ENCODE data around the gene LHFPL4.
"Not testable (repeated sequence)": the region's sequence is repeated elsewhere in the genome, so short reads cannot be mapped to it uniquely, and the experiment has no call there.

LHFPL4 gene

GRCh38 chr3:9560056-9560455 lies 6.4 kb upstream of the LHFPL4 start:
- not testable (repeated sequence) for DNase-seq (ENCODE audit: low spot score in 2 of 2); H3K36me3 Mint-ChIP-seq; H3K4me1 Mint-ChIP-seq; H3K27ac Mint-ChIP-seq; ATAC-seq; H3K9me3 Mint-ChIP-seq; H3K4me3 Mint-ChIP-seq

- Mint-ChIP-seq H3K36me3 (no peaks in the 10 kb centered on the region), H3K4me1 (peaks cover 15% of the 10 kb centered on the region), H3K27ac (no peak overlapping the region), H3K4me3 (no peak overlapping the region), H3K9me3 (no peaks in the 10 kb centered on the region)
- ATAC-seq: no peak
- DNase-seq (ENCODE audit: low spot score in 2 of 2): no peak
Observed at GRCh38 chr3:9553948-9554513, 409 bp upstream of the LHFPL4 start.

- H3K27ac Mint-ChIP-seq: no peak overlapping the region
- peaks cover 15% of the 10 kb centered on the region for H3K4me1 Mint-ChIP-seq
- DNase-seq (ENCODE audit: low spot score in 2 of 2) (peak in 1 of 2 donors; percentile 4), ATAC-seq (no peak)
- no peaks in the 10 kb centered on the region for H3K36me3 Mint-ChIP-seq
- no peaks in the 10 kb centered on the region for H3K9me3 Mint-ChIP-seq
- H3K4me3 Mint-ChIP-seq: no peak overlapping the region
Observed at GRCh38 chr3:9552252-9552999, 1.2 kb downstream of the LHFPL4 start.

- H3K4me1 Mint-ChIP-seq: peaks cover 15% of the 10 kb centered on the region
- DNase-seq (ENCODE audit: low spot score in 2 of 2) (no peak), ATAC-seq (no peak)
- no peaks in the 10 kb centered on the region for H3K36me3 Mint-ChIP-seq
- H3K4me3 Mint-ChIP-seq: no peak overlapping the region
- H3K27ac Mint-ChIP-seq: no peak overlapping the region
- no peaks in the 10 kb centered on the region for H3K9me3 Mint-ChIP-seq
Observed at GRCh38 chr3:9550999-9551398, 2.6 kb downstream of the LHFPL4 start.

- Mint-ChIP-seq H3K4me1 (peaks cover 15% of the 10 kb centered on the region), H3K9me3 (no peaks in the 10 kb centered on the region), H3K36me3 (no peaks in the 10 kb centered on the region)
Observed at GRCh38 chr3:9549600-9549999, 4.0 kb downstream of the LHFPL4 start.

GRCh38 chr3:9548991-9549390 lies 4.6 kb downstream of the LHFPL4 start:
- Mint-ChIP-seq H3K4me1 (peaks cover 15% of the 10 kb centered on the region), H3K4me3 (no peak overlapping the region), H3K27ac (no peak overlapping the region), H3K36me3 (no peaks in the 10 kb centered on the region), H3K9me3 (no peaks in the 10 kb centered on the region)
- DNase-seq (ENCODE audit: low spot score in 2 of 2) (no peak), ATAC-seq (no peak)

More at GRCh38 chr3:9549600-9549999, 4.0 kb downstream of the LHFPL4 start:
- no peak overlapping the region for H3K4me3 Mint-ChIP-seq
- no peak for DNase-seq (ENCODE audit: low spot score in 2 of 2)
- ATAC-seq: no peak
- no peak overlapping the region for H3K27ac Mint-ChIP-seq

GRCh38 chr3:9542182-9542581 lies 11.4 kb downstream of the LHFPL4 start:
- no peak overlapping the region for H3K4me3 Mint-ChIP-seq
- no peak overlapping the region for H3K27ac Mint-ChIP-seq
- no peaks in the 10 kb centered on the region for H3K4me1 Mint-ChIP-seq
- no peaks in the 10 kb centered on the region for H3K36me3 Mint-ChIP-seq
- DNase-seq (ENCODE audit: low spot score in 2 of 2): no peak
- no peaks in the 10 kb centered on the region for H3K9me3 Mint-ChIP-seq
- ATAC-seq: no peak

GRCh38 chr3:9536212-9536611 lies 17.4 kb downstream of the LHFPL4 start:
- H3K4me3 Mint-ChIP-seq: no peak overlapping the region
- H3K36me3 Mint-ChIP-seq: no peaks in the 10 kb centered on the region
- H3K4me1 Mint-ChIP-seq: no peaks in the 10 kb centered on the region

GRCh38 chr3:9534429-9534828 lies 19.2 kb downstream of the LHFPL4 start:
- no peak for ATAC-seq
- H3K27ac Mint-ChIP-seq: no peak overlapping the region
- no peaks in the 10 kb centered on the region for H3K9me3 Mint-ChIP-seq
- H3K4me1 Mint-ChIP-seq: no peaks in the 10 kb centered on the region
- no peak for DNase-seq (ENCODE audit: low spot score in 2 of 2)
- H3K36me3 Mint-ChIP-seq: no peaks in the 10 kb centered on the region
- no peak overlapping the region for H3K4me3 Mint-ChIP-seq

More at GRCh38 chr3:9536212-9536611, 17.4 kb downstream of the LHFPL4 start:
- DNase-seq (ENCODE audit: low spot score in 2 of 2): no peak
- ATAC-seq: no peak
- Mint-ChIP-seq H3K9me3 (no peaks in the 10 kb centered on the region), H3K27ac (no peak overlapping the region)

- no peaks in the 10 kb centered on the region for H3K36me3 Mint-ChIP-seq
- H3K27ac Mint-ChIP-seq: no peak overlapping the region
- no peaks in the 10 kb centered on the region for H3K4me1 Mint-ChIP-seq
- H3K4me3 Mint-ChIP-seq: no peak overlapping the region
- H3K9me3 Mint-ChIP-seq: no peaks in the 10 kb centered on the region
- ATAC-seq (no peak), DNase-seq (ENCODE audit: low spot score in 2 of 2) (no peak)
Observed at GRCh38 chr3:9525078-9525477, 28.5 kb downstream of the LHFPL4 start.

- no peaks in the 10 kb centered on the region for H3K4me1 Mint-ChIP-seq
- no peaks in the 10 kb centered on the region for H3K36me3 Mint-ChIP-seq
Observed at GRCh38 chr3:9514956-9515355, 38.7 kb downstream of the LHFPL4 start.

GRCh38 chr3:9514306-9514705 lies 39.3 kb downstream of the LHFPL4 start:
- H3K36me3 Mint-ChIP-seq: no peaks in the 10 kb centered on the region
- H3K4me3 Mint-ChIP-seq: no peak overlapping the region
- H3K4me1 Mint-ChIP-seq: peaks cover 3% of the 10 kb centered on the region
- no peak for DNase-seq (ENCODE audit: low spot score in 2 of 2)
- ATAC-seq: no peak
- no peak overlapping the region for H3K27ac Mint-ChIP-seq
- H3K9me3 Mint-ChIP-seq: no peaks in the 10 kb centered on the region

More at GRCh38 chr3:9514956-9515355, 38.7 kb downstream of the LHFPL4 start:
- H3K27ac Mint-ChIP-seq: no peak overlapping the region
- ATAC-seq: no peak
- DNase-seq (ENCODE audit: low spot score in 2 of 2): no peak
- no peak overlapping the region for H3K4me3 Mint-ChIP-seq
- no peaks in the 10 kb centered on the region for H3K9me3 Mint-ChIP-seq

GRCh38 chr3:9512456-9513045 lies 41.1 kb downstream of the LHFPL4 start:
- no peak for ATAC-seq
- DNase-seq (ENCODE audit: low spot score in 2 of 2): no peak
- H3K9me3 Mint-ChIP-seq: no peaks in the 10 kb centered on the region

GRCh38 chr3:9508781-9509180 lies 44.8 kb downstream of the LHFPL4 start:
- DNase-seq (ENCODE audit: low spot score in 2 of 2) (no peak), ATAC-seq (no peak)
- H3K27ac Mint-ChIP-seq: no peak overlapping the region
- no peaks in the 10 kb centered on the region for H3K9me3 Mint-ChIP-seq
- no peaks in the 10 kb centered on the region for H3K36me3 Mint-ChIP-seq
- no peak overlapping the region for H3K4me3 Mint-ChIP-seq
- H3K4me1 Mint-ChIP-seq: peaks cover 7% of the 10 kb centered on the region

More at GRCh38 chr3:9512456-9513045, 41.1 kb downstream of the LHFPL4 start:
- Mint-ChIP-seq H3K36me3 (no peaks in the 10 kb centered on the region), H3K4me1 (peaks cover 7% of the 10 kb centered on the region), H3K4me3 (no peak overlapping the region), H3K27ac (no peak overlapping the region)

GRCh38 chr3:9507586-9508578 lies 45.7 kb downstream of the LHFPL4 start:
- Mint-ChIP-seq H3K36me3 (no peaks in the 10 kb centered on the region), H3K9me3 (no peaks in the 10 kb centered on the region), H3K4me3 (no peak overlapping the region), H3K27ac (no peak overlapping the region), H3K4me1 (peaks cover 7% of the 10 kb centered on the region)
- DNase-seq (ENCODE audit: low spot score in 2 of 2): no peak
- ATAC-seq: peak; percentile 29

All from stimulated activated effector memory CD8-positive, alpha-beta T cell treated with anti-CD3 and anti-CD28 coated beads, Interleukin-12 subunit alpha, Interleukin-12 subunit beta, amount 100 ng/mL, for 72 hours (primary cell).